ENCODE measurements around the gene POLE.

DNA sequence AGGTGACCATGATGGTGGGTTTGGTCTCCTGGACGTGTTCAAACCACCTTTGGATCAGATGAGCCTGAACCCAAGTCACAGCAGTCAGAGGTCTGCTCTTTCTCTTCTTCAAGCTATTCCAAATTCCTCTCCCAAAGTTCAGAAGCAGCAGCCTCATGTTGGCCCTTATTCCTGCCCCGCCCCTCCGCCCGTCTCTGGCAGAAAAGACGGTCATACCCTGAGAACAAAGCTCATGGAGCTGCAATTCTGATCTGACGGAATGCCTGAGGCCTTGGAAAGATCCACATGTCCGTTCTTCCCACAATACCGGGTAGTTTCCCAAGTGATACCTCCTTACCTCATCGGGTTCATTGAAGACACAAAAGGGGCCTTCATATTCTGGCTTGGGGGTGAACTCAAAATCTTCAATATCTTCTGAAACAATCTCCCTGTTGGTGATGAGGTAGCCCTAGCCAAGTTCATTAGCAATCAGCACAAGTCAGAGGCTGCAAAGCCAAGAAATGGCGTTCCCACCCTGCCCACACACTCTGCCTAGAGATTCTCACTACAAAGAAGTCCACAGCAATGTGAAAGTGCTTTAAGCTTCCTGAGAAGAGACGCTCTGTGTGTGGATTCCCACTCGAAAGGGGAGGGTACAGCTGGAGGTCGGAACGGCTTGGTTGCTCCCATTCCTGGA, 11.2 kb downstream of the POLE start:
- TF ChIP-seq CTCF (conservative IDR thresholded peaks at IDR 0.05 in 1 of 2, IDR thresholded peaks at IDR 0.05 in 1 of 2; ENCODE audit: low read depth in 1 of 2, low read length in 2 of 2) (no peak), EZH2 (IDR thresholded peaks at IDR 0.05; ENCODE audit: low read length, missing control alignments) (no peak)

All from fibroblast of lung (primary cell).